ENCODE measurements around the gene PMS1. TPM values are rescaled to one million over a fixed set of nuclear protein-coding genes. Genes with fewer than 3 reads are reported as not detected.

Gene PMS1
- total and polyA plus RNA-seq, 9 of the 15 experiments (the other 6 are each of a cell fraction or from before 2014, with no cell fraction given): 14.5 to 29.8 (median 24.7) TPM

GRCh38 chr2:189836644-189837043, 52.4 kb downstream of the PMS1 start:
- Histone ChIP-seq H3K27ac (ENCODE audit: extremely low read depth, low read depth, low read length) (no peak overlapping the region), H3K4me3 (no peak overlapping the region), H3K4me1 (replicated peaks in 1 of 2; ENCODE audit: control insufficient read depth in 2 of 2, insufficient read depth in 2 of 2, low read length in 2 of 2) (no peaks in the 10 kb centered on the region), H3K79me2 (ENCODE audit: control insufficient read depth, insufficient read depth, low read length) (no peaks in the 10 kb centered on the region), H3K4me2 (ENCODE audit: insufficient read depth, low read length) (no peak overlapping the region), H2AFZ (ENCODE audit: low read depth, low read length) (no peak overlapping the region), H3K36me3 (ENCODE audit: control insufficient read depth, insufficient read depth, low read length) (0 out of 3 replicates have a peak, but pooled peaks cover 2% of the 10 kb centered on the region), H3K9me3 (replicated peaks; ENCODE audit: control insufficient read depth, insufficient read depth, low read depth, low read length) (no peaks in the 10 kb centered on the region), H3K9me1 (ENCODE audit: control insufficient read depth, insufficient read depth, low read length) (no peaks in the 10 kb centered on the region), H3K9ac (ENCODE audit: insufficient read depth in 1 of 2, low read depth in 2 of 2, low read length in 2 of 2) (no peak overlapping the region), H4K20me1 (replicated peaks; ENCODE audit: control insufficient read depth, insufficient read depth, low read length) (no peaks in the 10 kb centered on the region), H3K27me3 (ENCODE audit: control insufficient read depth in 2 of 2, insufficient read depth in 2 of 2, low read length in 2 of 2) (no peaks in the 10 kb centered on the region)
- intact Hi-C loops (cut with micrococcal nuclease): no loop called here
- ChIA-PET POLR2A (no interaction called here), CTCF (ENCODE audit: low intra/inter-chr PET ratio) (no interaction called here)
- 90% methylated on average over 4 of the region's 4 CpGs for WGBS (ENCODE audit: insufficient coverage, low coverage, missing lambda C conversion rate)
- FAIRE-seq (no peak), ATAC-seq (no peak), DNase-seq (ENCODE audit: extremely low read depth in 1 of 4, low spot score in 3 of 4) (no peak)
- in situ Hi-C loops (cut with MboI): no loop called here
- no peak for TF ChIP-seq IFI16 (CRISPR knock-in tag; IDR thresholded peaks at IDR 0.05)
- no peak for TF ChIP-seq CEBPG (CRISPR knock-in tag; IDR thresholded peaks at IDR 0.05)
- TF ChIP-seq CEBPG (tag; conservative IDR thresholded peaks at IDR 0.05 in 1 of 2, IDR thresholded peaks at IDR 0.05 in 1 of 2): peak in 1 of 2 experiments; percentile 79; a peak in 2 of 4 replicates
- no peak for TF ChIP-seq PHB (CRISPR knock-in tag; IDR thresholded peaks at IDR 0.05)
- TF ChIP-seq, protein P1, sequence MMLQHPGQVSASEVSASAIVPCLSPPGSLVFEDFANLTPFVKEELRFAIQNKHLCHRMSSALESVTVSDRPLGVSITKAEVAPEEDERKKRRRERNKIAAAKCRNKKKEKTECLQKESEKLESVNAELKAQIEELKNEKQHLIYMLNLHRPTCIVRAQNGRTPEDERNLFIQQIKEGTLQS (IDR thresholded peaks at IDR 0.05): peak; percentile 14; the same call in 1 of the 2 replicates
- TF ChIP-seq, protein P1 (CRISPR knock-in tag; conservative IDR thresholded peaks at IDR 0.05): no peak
- TF ChIP-seq ZNF280B (CRISPR knock-in tag; IDR thresholded peaks at IDR 0.05): no peak
- TF ChIP-seq TAF1 (IDR thresholded peaks at IDR 0.05; ENCODE audit: control insufficient read depth, extremely low read depth, insufficient read depth, low read length, severe bottlenecking): no peak
- no peak for TF ChIP-seq SMAD4 (CRISPR knock-in tag; conservative IDR thresholded peaks at IDR 0.05)
- TF ChIP-seq PCBP2 (IDR thresholded peaks at IDR 0.05; ENCODE audit: low read depth, low read length, poor library complexity, severe bottlenecking): no peak
- 0 out of 4 replicates have a peak, but pooled peaks of 1 of the 2 experiments have one; percentile 35 for TF ChIP-seq FOXA3 (CRISPR knock-in tag; conservative IDR thresholded peaks at IDR 0.05 in 1 of 2, IDR thresholded peaks at IDR 0.05 in 1 of 2)
- TF ChIP-seq, protein P2, sequence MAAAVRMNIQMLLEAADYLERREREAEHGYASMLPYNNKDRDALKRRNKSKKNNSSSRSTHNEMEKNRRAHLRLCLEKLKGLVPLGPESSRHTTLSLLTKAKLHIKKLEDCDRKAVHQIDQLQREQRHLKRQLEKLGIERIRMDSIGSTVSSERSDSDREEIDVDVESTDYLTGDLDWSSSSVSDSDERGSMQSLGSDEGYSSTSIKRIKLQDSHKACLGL (CRISPR knock-in tag; IDR thresholded peaks at IDR 0.05; ENCODE audit: borderline replicate concordance, poor library complexity, severe bottlenecking): no peak
- TF ChIP-seq SNRNP70 (optimal IDR thresholded peaks at IDR 0.05; ENCODE audit: low read depth, low read length): no peak
- no TSS peak for BruUV-seq (replicated peaks)
